Tibial nerve (tissue), 4 donors: Measurements from ENCODE around the gene CACNG8. TPM values are rescaled to one million over a fixed set of nuclear protein-coding genes. Genes with fewer than 3 reads are reported as not detected.

Experiments used
- DNase-seq, 2 donors: peaks; one replicate each; pipeline ENCODE4 v3.0.0-alpha.2; 2019; ENCODE audit warnings: low spot score in 2 of 2
- H3K27ac ChIP-seq, 4 donors: fragments of 200-600 bp; sonication (generic) in 3 of 4; one replicate each; pipeline ENCODE4 v1.5.1; 2017 to 2019; ENCODE audit warnings: mild to moderate bottlenecking in 1 of 4
- H3K27me3 ChIP-seq, 2 donors: fragments of 200-600 bp; sonication (generic) in 1 of 2; one replicate each; pipeline versions ENCODE4 v1.5.1 to v1.6.0; 2017 to 2019
- H3K36me3 ChIP-seq, 3 donors: fragments of 200-600 bp; sonication (generic); one replicate each; pipeline ENCODE4 v1.5.1; 2018 to 2019
- H3K4me1 ChIP-seq, 4 donors: fragments of 200-600 bp; sonication (generic) in 3 of 4; one replicate each; pipeline ENCODE4 v1.5.1; 2017 to 2019
- H3K4me3 ChIP-seq, 4 donors: fragments of 200-600 bp; sonication (generic) in 3 of 4; one replicate each; pipeline ENCODE4 v1.5.1; 2017 to 2019; ENCODE audit warnings: mild to moderate bottlenecking in 1 of 4, moderate library complexity in 1 of 4
- H3K9me3 ChIP-seq, 4 donors: fragments of 200-600 bp; sonication (generic) in 3 of 4; one replicate each; pipeline ENCODE4 v1.5.1; 2017 to 2019
- CTCF ChIP-seq, 5 experiments: fragments of 200-600 bp in 3 of 5; fragments of 450-650 bp in 2 of 5; sonication (generic) in 3 of 5; IDR thresholded peaks; one replicate each; pipeline ENCODE4 v1.5.1; 2016 to 2019; ENCODE audit warnings: antibody characterized with exemption in 5 of 5, mild to moderate bottlenecking in 3 of 5, moderate library complexity in 2 of 5
- EP300 ChIP-seq, 2 donors: sonication (generic); formaldehyde crosslinking; IDR thresholded peaks; one replicate each; pipeline ENCODE4 v1.6.1; 2017; ENCODE audit warnings: antibody characterized with exemption in 2 of 2, mild to moderate bottlenecking in 1 of 2
- POLR2A ChIP-seq, 2 donors: fragments of 450-650 bp; IDR thresholded peaks; one replicate each; pipeline ENCODE4 v1.6.1; 2017; ENCODE audit warnings: antibody characterized with exemption in 2 of 2, mild to moderate bottlenecking in 2 of 2, moderate library complexity in 2 of 2
- WGBS, 2 donors: methylation state at CpG; one replicate each; pipeline ENCODE4 v1.1.5; 2018; 5-methylcytosine and 5-hydroxymethylcytosine counted together
- total RNA-seq, 4 donors: library from RNA; depleted of rRNA; stranded (reverse); fragments of >200 nt; gene quantifications; one replicate each; pipeline ENCODE4 v1.1.0, GENCODE V29; 2016

CACNG8 gene
- total RNA-seq, 4 donors from 2014 or later = not detected

GRCh38 chr19:53936029-53936428 is 26.7 kb upstream of the CACNG8 start:
- DNase-seq = no peak
- no peaks in the 10 kb centered on the region for H3K36me3 ChIP-seq
- TF ChIP-seq CTCF (IDR thresholded peaks at IDR 0.05) (no peak), POLR2A (IDR thresholded peaks at IDR 0.05) (no peak), EP300 (IDR thresholded peaks at IDR 0.05) (no peak)
- no peak overlapping the region for H3K4me3 ChIP-seq
- H3K27me3 ChIP-seq = peaks cover 0 to 2% of the 10 kb centered on the region in 2 donors
- peaks cover 0 to 14% (median 0%) of the 10 kb centered on the region in 4 donors for H3K9me3 ChIP-seq
- no peak overlapping the region for H3K27ac ChIP-seq
- H3K4me1 ChIP-seq = no peaks in the 10 kb centered on the region
- WGBS, 2 donors = 41 to 46% methylated on average over 7 of the region's 7 CpGs

- DNase-seq = no peak
- H3K9me3 ChIP-seq = peaks cover 0 to 30% (median 0%) of the 10 kb centered on the region in 4 donors
- H3K27ac ChIP-seq = no peak overlapping the region
- H3K36me3 ChIP-seq = no peaks in the 10 kb centered on the region
- no peak overlapping the region for H3K4me3 ChIP-seq
- peaks cover 0 to 36% of the 10 kb centered on the region in 2 donors for H3K27me3 ChIP-seq
- no peaks in the 10 kb centered on the region for H3K4me1 ChIP-seq
- TF ChIP-seq EP300 (IDR thresholded peaks at IDR 0.05) (no peak), CTCF (IDR thresholded peaks at IDR 0.05) (no peak)
- WGBS, 2 donors = 3 to 4% methylated on average over 32 to 34 of the region's 55 CpGs
These were observed 20.5 kb upstream of the CACNG8 start for GRCh38 chr19:53942001-53942786.

GRCh38 chr19:53944416-53944815 is 18.3 kb upstream of the CACNG8 start:
- peaks cover 0 to 36% of the 10 kb centered on the region in 2 donors for H3K27me3 ChIP-seq
- H3K27ac ChIP-seq = no peak overlapping the region
- no peaks in the 10 kb centered on the region for H3K4me1 ChIP-seq
- TF ChIP-seq CTCF (IDR thresholded peaks at IDR 0.05) = no peak
- TF ChIP-seq POLR2A (IDR thresholded peaks at IDR 0.05) = no peak
- TF ChIP-seq EP300 (IDR thresholded peaks at IDR 0.05) = no peak
- 81 to 84% methylated on average over 4 of the region's 4 CpGs for WGBS, 2 donors
- H3K36me3 ChIP-seq = no peaks in the 10 kb centered on the region
- DNase-seq = no peak
- no peak overlapping the region for H3K4me3 ChIP-seq
- peaks cover 0 to 28% (median 0%) of the 10 kb centered on the region in 4 donors for H3K9me3 ChIP-seq

- Histone ChIP-seq H3K9me3 (peaks cover 0 to 23% (median 0%) of the 10 kb centered on the region in 4 donors), H3K36me3 (no peaks in the 10 kb centered on the region), H3K4me3 (no peak overlapping the region), H3K4me1 (no peaks in the 10 kb centered on the region), H3K27ac (no peak overlapping the region), H3K27me3 (peaks cover 0 to 36% of the 10 kb centered on the region in 2 donors)
- no peak for TF ChIP-seq POLR2A (IDR thresholded peaks at IDR 0.05)
- TF ChIP-seq EP300 (IDR thresholded peaks at IDR 0.05) = no peak
- no peak for TF ChIP-seq CTCF (IDR thresholded peaks at IDR 0.05)
- DNase-seq = no peak
- 88 to 89% methylated on average over 4 of the region's 4 CpGs for WGBS, 2 donors
These were observed 17.8 kb upstream of the CACNG8 start for GRCh38 chr19:53944933-53945332.

GRCh38 chr19:53945441-53945840 is 17.3 kb upstream of the CACNG8 start:
- no peaks in the 10 kb centered on the region for H3K4me1 ChIP-seq
- H3K27me3 ChIP-seq = peaks cover 0 to 36% of the 10 kb centered on the region in 2 donors
- no peak overlapping the region for H3K4me3 ChIP-seq
- H3K27ac ChIP-seq = no peak overlapping the region
- TF ChIP-seq CTCF (IDR thresholded peaks at IDR 0.05) = no peak
- no peak for TF ChIP-seq POLR2A (IDR thresholded peaks at IDR 0.05)
- TF ChIP-seq EP300 (IDR thresholded peaks at IDR 0.05) = no peak
- H3K9me3 ChIP-seq = peaks cover 0 to 19% (median 0%) of the 10 kb centered on the region in 4 donors
- 50 to 52% methylated on average over 9 of the region's 9 CpGs for WGBS, 2 donors
- H3K36me3 ChIP-seq = no peaks in the 10 kb centered on the region
- DNase-seq = no peak
